HG03469 (cell line): ENCODE results near the gene SCARB1.

ENCODE experiments used
- ATAC-seq: cut with Tn5 transposase; IDR thresholded peaks from one replicate; pipeline ENCODE4 v1.9.1; 2021; ENCODE audit warnings: mild to moderate bottlenecking, moderate library complexity, moderate number of reproducible peaks; ENCODE audit not compliant: unreplicated experiment

The SCARB1 gene

DNA sequence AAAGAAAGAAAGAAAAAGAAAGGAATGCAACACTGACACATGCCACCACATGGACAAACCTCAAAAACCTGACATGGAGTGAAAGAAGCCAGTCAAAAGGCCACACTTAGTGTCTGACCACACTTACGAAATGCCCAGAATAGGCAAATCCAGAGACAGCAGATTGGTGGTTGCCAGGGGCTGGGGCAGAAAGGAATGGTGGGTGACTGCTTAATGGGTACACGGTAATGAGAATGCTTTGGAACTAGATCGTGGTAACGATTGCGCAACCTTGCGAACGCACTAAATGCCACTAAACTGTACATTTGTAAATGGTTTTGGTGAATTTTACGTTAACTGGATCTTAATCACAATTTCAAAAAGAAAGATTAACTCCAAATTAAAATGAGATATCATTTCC, 39.5 kb downstream of the SCARB1 start:
- no peak for ATAC-seq

- ATAC-seq, result no peak
Observed at GRCh38 chr12:124823272-124823970, 40.2 kb downstream of the SCARB1 start.

DNA sequence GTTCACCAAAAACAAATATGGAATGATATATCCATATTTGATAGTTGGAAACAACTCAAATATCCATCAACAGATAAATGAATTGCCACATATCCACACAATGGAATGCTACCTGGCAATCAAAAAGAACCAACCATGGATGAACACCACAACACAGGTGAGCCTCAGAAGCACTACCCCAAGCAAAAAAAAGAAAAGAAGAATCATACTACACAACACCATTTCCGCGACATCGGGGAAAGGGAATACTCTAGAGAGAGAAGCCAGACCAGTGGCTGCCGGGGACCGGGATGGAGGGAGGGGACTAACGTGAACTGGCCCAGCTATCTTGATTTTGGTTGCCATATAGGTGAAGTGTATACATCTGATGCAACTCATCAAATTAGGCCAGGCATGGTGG, 41.4 kb downstream of the SCARB1 start:
- ATAC-seq, result no peak

- ATAC-seq, result no peak
Observed at GRCh38 chr12:124821252-124822200, 42.1 kb downstream of the SCARB1 start.

GRCh38 chr12:124820199-124820598, 43.5 kb downstream of the SCARB1 start:
- no peak for ATAC-seq

- ATAC-seq, result no peak
Observed at GRCh38 chr12:124819525-124819924, 44.1 kb downstream of the SCARB1 start.

- no peak for ATAC-seq
Observed at GRCh38 chr12:124819080-124819479, 44.6 kb downstream of the SCARB1 start.

GRCh38 chr12:124817076-124818000, 46.3 kb downstream of the SCARB1 start:
- ATAC-seq, result no peak

DNA sequence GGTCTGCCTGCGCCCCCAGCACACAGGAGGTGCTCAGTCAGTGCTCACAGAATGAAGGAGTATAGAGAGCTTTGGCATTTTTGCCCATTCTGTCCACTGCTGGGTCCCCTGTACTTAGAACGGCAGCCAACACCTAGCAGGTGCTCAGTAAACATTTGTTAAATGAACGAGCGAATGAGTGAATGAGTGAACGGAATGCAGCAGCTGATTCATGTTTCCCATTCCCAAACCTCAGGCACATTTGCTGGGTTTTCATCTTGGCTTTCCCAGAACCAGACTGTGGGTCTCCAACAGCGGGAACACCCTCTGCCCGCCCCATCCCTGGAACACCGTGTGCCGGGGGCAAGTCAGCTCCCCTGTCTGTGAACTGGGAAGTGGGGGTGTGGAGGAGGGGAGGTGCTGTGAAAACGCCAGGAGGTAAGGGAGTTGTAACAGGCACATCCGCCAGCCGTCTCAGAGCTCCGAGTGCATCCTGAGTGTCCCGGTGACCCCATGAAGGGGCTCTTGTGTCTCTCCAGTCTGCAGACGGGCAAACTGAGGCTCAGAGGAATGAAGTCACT, 47.3 kb downstream of the SCARB1 start:
- no peak for ATAC-seq

GRCh38 chr12:124814741-124815613, 48.7 kb downstream of the SCARB1 start:
- ATAC-seq, result no peak

DNA sequence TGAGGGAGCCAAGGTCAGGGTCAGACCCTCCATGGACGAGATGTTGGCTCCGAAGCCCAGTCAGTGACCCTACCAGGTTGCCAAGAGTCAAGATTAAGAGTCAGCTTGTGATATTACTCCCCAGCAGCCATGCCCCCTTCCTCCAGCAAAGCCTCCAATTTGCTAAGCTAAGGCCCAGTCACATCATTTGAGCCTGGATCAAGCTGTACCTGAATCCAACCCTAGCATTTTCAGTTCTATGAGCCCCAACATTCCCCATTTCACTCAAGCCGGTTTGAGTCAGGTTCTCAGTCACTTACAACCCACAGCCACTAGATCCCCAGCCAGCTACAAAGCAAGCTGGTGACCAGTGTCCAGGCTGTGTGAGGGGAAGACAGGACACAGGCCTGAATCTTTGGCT, 49.9 kb downstream of the SCARB1 start:
- no peak for ATAC-seq

GRCh38 chr12:124812979-124813378, 50.7 kb downstream of the SCARB1 start:
- no peak for ATAC-seq

GRCh38 chr12:124812356-124812755, 51.3 kb downstream of the SCARB1 start:
- ATAC-seq, result no peak

DNA sequence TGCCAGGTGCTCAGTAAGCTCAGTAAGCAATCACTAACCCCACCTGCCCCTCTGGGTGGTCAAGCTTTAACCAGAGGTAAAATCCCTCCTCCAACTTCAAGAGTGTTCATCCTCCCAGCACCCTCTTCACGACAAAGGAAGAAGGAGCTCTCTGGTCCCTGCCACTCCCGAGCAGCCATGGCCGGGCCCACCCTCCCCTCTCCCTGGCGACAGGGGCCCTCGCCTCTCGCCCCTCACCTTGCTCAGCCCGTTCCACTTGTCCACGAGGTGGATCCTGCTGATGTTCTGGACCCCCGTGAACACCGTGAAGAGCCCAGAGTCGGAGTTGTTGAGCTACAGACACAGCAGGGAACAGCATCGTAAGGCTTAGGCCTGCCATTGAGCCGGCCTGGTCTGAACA, 52.0 kb downstream of the SCARB1 start:
- ATAC-seq, result no peak

- no peak for ATAC-seq
Observed at GRCh38 chr12:124809878-124810277, 53.8 kb downstream of the SCARB1 start.

DNA sequence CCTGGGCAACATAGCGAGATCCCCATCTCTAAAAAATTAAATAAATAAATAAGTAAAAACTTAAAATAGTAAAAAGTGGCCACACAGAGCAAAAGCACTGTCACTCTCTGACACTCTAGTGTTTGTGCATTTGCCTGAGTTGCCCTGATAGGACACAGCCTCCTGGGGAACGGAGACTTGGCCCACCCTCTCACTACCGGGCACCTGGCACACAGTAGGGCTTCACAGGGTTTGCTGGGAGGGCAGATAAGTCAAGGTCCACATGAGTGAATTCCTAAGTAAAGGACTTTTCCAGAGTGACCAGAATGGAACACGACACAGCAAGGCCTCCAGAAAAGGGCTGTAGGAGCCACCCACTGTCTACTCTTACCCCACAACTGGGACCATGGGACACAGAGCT, 54.3 kb downstream of the SCARB1 start:
- ATAC-seq, result no peak

DNA sequence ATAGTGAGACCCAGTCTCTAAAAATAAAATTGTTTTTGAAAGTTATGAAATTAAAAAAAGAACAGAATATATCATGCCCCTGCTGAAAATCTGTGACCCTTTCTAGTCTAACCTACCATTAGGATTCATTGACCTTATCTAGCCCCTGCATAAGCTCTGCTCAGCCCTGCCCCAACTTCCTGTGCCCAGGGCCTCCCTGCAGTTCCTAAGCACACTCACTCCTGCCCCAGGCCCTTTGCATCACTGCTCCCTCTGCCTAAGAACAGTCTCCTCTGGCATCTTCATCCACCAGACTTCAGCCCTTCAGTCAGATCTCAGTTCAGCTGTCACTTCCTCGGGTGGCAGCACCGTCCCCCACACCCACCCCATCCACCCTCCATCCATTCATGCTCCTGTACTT, 55.4 kb downstream of the SCARB1 start:
- no peak for ATAC-seq

DNA sequence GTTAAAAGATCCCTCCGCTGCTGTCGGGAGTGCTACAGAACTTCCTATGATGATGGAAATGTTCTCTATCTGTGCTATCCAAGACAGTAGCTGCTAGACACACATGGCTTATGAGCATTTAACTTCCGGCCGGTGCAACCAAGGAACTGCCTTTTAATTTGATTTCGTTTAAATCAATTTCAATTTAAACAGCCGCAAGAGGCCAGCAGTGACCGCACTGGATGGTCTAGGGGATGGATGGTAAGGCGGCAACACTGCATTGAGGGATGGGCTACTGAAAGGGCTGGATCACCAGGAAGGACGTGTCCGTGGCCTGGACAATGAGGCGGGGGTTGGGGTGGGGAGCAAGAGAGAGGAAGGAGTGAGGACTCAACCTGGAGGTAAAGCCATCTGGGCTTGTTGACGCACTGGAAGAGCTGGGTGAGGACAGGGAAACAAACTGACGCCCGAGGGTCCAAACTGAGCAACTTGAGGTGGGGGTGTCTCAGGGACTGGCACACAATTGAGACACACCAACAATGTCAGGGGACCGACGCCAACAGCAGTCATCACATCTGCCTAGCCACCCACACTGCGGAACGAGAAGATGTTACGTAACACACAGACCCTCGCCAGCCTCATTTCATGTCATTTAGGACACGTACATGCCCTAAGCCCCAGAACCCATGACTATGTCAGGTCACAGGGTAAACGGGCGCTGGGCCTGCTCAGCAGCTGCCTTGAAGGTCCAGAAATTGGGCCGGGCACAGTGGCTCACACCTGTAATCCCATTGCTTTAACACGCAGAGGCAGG, 57.6 kb downstream of the SCARB1 start:
- no peak for ATAC-seq

- no peak for ATAC-seq
Observed at GRCh38 chr12:124805050-124805449, 58.6 kb downstream of the SCARB1 start.
